Spleen (tissue), 7 donors: ENCODE data around the gene CCDC83.

Experiments used
- CTCF ChIP-seq, 11 experiments: fragments of 200-600 bp in 7 of 11; fragments of 450-650 bp in 4 of 11; sonication (generic) in 4 of 11; IDR thresholded peaks in 8 of 11; conservative IDR thresholded peaks in 3 of 11; 1 replicate in 7 of 11; 2 replicates in 4 of 11; pipeline versions ENCODE4 v1.4.0 to v1.8.0; 2016 to 2021; ENCODE audit warnings: antibody characterized with exemption in 11 of 11, inconsistent platforms in 4 of 11, mild to moderate bottlenecking in 1 of 11
- POLR2A ChIP-seq, 3 donors: fragments of 450-650 bp; IDR thresholded peaks; one replicate each; pipeline ENCODE4 v1.5.1; 2017; ENCODE audit warnings: antibody characterized with exemption in 3 of 3, mild to moderate bottlenecking in 1 of 3
- POLR2AphosphoS5 ChIP-seq, 3 donors: sonication (generic); formaldehyde crosslinking; IDR thresholded peaks; one replicate each; pipeline ENCODE4 v1.5.1; 2017; ENCODE audit warnings: antibody characterized with exemption in 3 of 3
- donor health status: DM: no; HTN: no; CAD: no; lungs with moderate emphysema.
- donor health status: DM: no; HTN: no; CAD: no.
- donor health status: DM: no; HTN: no; CAD: no.

- TF ChIP-seq POLR2A (IDR thresholded peaks at IDR 0.05), result no peak
- no peak for TF ChIP-seq CTCF (IDR thresholded peaks at IDR 0.05 in 8 of 11, conservative IDR thresholded peaks at IDR 0.05 in 3 of 11)
- no peak for TF ChIP-seq POLR2AphosphoS5 (IDR thresholded peaks at IDR 0.05)
Measured at GRCh38 chr11:85815186-85815931, 39.8 kb upstream of the CCDC83 start.
